A549 (cell line): Measurements from ENCODE around the gene SH3BP2. TPM values are rescaled to one million over a fixed set of nuclear protein-coding genes. Genes with fewer than 3 reads are reported as not detected.

Experiments
- ATAC-seq, 2 experiments: fragments of 200-7000 bp in 1 of 2; fragments of >200 bp in 1 of 2; cut with Nextera tagmentation in 1 of 2; cut with Tn5 transposase in 1 of 2; 3 replicates each; pipeline versions ENCODE4 v1.8.0 to v1.9.1; 2018 to 2020; ENCODE audit warnings: mild to moderate bottlenecking in 1 of 2, moderate library complexity in 1 of 2
- CTCF ChIA-PET: fragments of 300-600 bp; sonication (Branson Sonifier 250); formaldehyde crosslinking; extraction: SDS; loops from one replicate; lab custom pipeline; 2021; ENCODE audit warnings: antibody characterized with exemption, inconsistent platforms; lab: Yijun Ruan, JAX
- POLR2A ChIA-PET: fragments of 350-600 bp; formaldehyde crosslinking; extraction: SDS; loops from one replicate; lab custom pipeline; 2021; ENCODE audit warnings: antibody characterized with exemption, inconsistent platforms; lab: Yijun Ruan, JAX
- DNase-seq, 2 experiments: peaks; one replicate each; pipeline versions ENCODE4 v3.0.0 to v3.0.0-alpha.2; 2011 to 2016; ENCODE audit warnings: low read depth in 1 of 2, low spot score in 1 of 2
- FAIRE-seq: peaks from 2 replicates; lab custom pipeline; 2011; peaks lifted over from hg19 to GRCh38; lab: Jason Lieb, UNC
- H3K27ac ChIP-seq, 2 experiments: fragments of >200 bp; sonication (Bioruptor Twin); formaldehyde crosslinking; 3 replicates each; pipeline ENCODE4 v1.5.1; 2016 to 2017
- H3K4me1 ChIP-seq: fragments of >200 bp; sonication (Bioruptor Twin); formaldehyde crosslinking; 3 replicates; pipeline ENCODE4 v1.6.1; 2016
- H3K4me2 ChIP-seq: fragments of >200 bp; sonication (Bioruptor Twin); formaldehyde crosslinking; 3 replicates; pipeline ENCODE4 v1.6.1; 2016
- H3K4me3 ChIP-seq: fragments of >200 bp; sonication (Bioruptor Twin); formaldehyde crosslinking; 3 replicates; pipeline ENCODE4 v1.5.1; 2016
- H3K9me3 ChIP-seq: fragments of >200 bp; sonication (Bioruptor Twin); formaldehyde crosslinking; 3 replicates; pipeline ENCODE4 v1.6.1; 2016
- CEBPB ChIP-seq, 2 experiments: fragments of >200 bp in 1 of 2; sonication (Bioruptor Twin) in 1 of 2; formaldehyde crosslinking in 1 of 2; IDR thresholded peaks; 2 replicates each; pipeline ENCODE4 v1.6.1; 2012 to 2016
- EHF ChIP-seq: fragments of 250-450 bp; sonication (Bioruptor Pico); IDR thresholded peaks from 2 replicates; pipeline ENCODE4 v1.5.0; 2020; ENCODE audit warnings: mild to moderate bottlenecking
- FOXS1 ChIP-seq: fragments of 250-450 bp; sonication (Bioruptor Pico); IDR thresholded peaks from 2 replicates; pipeline ENCODE4 v1.5.0; 2020; ENCODE audit warnings: mild to moderate bottlenecking, moderate library complexity
- KDM1A ChIP-seq: fragments of 200-600 bp; sonication (generic); IDR thresholded peaks from 2 replicates; pipeline ENCODE4 v1.6.1; 2016; ENCODE audit warnings: low read depth, mild to moderate bottlenecking
- MAFK ChIP-seq: fragments of 450-650 bp; IDR thresholded peaks from 2 replicates; pipeline ENCODE4 v1.6.1; 2014; ENCODE audit not compliant: partially characterized antibody
- MAX ChIP-seq: IDR thresholded peaks from 2 replicates; pipeline ENCODE4 v1.6.1; 2012
- RARB ChIP-seq: fragments of 250-450 bp; sonication (Bioruptor Pico); IDR thresholded peaks from 2 replicates; pipeline ENCODE4 v1.8.0; 2021; ENCODE audit warnings: mild to moderate bottlenecking, moderate library complexity
- RCOR1 ChIP-seq: fragments of 150-350 bp; IDR thresholded peaks from 2 replicates; pipeline ENCODE4 v1.6.1; 2014; ENCODE audit warnings: antibody characterized with exemption, low read length, low read depth
- SREBF2 ChIP-seq: fragments of 450-650 bp; IDR thresholded peaks from 2 replicates; pipeline ENCODE4 v1.6.1; 2014; ENCODE audit warnings: mild to moderate bottlenecking, moderate library complexity
- TP53 ChIP-seq: fragments of 250-450 bp; sonication (Bioruptor Pico); IDR thresholded peaks from 2 replicates; pipeline ENCODE4 v1.5.0; 2021; ENCODE audit warnings: mild to moderate bottlenecking, moderate library complexity
- WGBS: methylation state at CpG from one replicate; pipeline ENCODE4 v1.1.6; 2017; ENCODE audit errors: missing lambda C conversion rate; 5-methylcytosine and 5-hydroxymethylcytosine counted together
- polyA plus RNA-seq, 4 experiments: library from polyadenylated mRNA; depleted of rRNA in 3 of 4; stranded (reverse); fragments of >200 nt; fragmentation: RNase III in 1 of 4; extraction: RNeasy Plus Mini Kit Qiagen cat#74134 plus additional on column Dnase treatment in 1 of 4; gene quantifications; 2 replicates in 3 of 4; 3 replicates in 1 of 4; pipeline ENCODE4 v1.2.3, GENCODE V29; 2011 to 2017
- TF ChIP-seq, protein P1 (sequence below): IDR thresholded peaks from 2 replicates; pipeline ENCODE4 v1.6.1; 2012; ENCODE audit warnings: low read depth, borderline replicate concordance

The SH3BP2 gene
- polyA plus RNA-seq, 2 of the 4 experiments (the other 2 are of a cell fraction): 4.4 to 6.0 TPM

GRCh38 chr4:2793586-2794485, 951 bp downstream of the SH3BP2 start:
- no peak for FAIRE-seq
- peak overlapping the region; percentile 86 to 88 for H3K27ac ChIP-seq
- CTCF ChIA-PET: interaction anchor here (1.8 kb wide), 1 partner anchor 32 kb away, joined by 6 read pairs; no protein-coding TSS in a partner anchor

GRCh38 chr4:2794486-2795299, 1.8 kb downstream of the SH3BP2 start:
- POLR2A ChIA-PET: no interaction called here
- TF ChIP-seq SREBF2 (no peak), MAFK (peak; percentile 90), FOXS1 (CRISPR knock-in tag) (no peak), KDM1A (no peak), RCOR1 (no peak), MAX (peak; percentile 58; the same call in 1 of the 2 replicates)

More at GRCh38 chr4:2793586-2794485, 951 bp downstream of the SH3BP2 start:
- no peaks in the 10 kb centered on the region for H3K9me3 ChIP-seq
- H3K4me1 ChIP-seq: peaks cover 50% of the 10 kb centered on the region
- ATAC-seq (peak; percentile 11 to 50; a peak in 5 of 6 replicates), DNase-seq (peak in 1 of 2 experiments; percentile 57)
- no peak for TF ChIP-seq EHF (CRISPR knock-in tag)
- peak; percentile 46; the same call in 1 of the 2 replicates for TF ChIP-seq KDM1A
- TF ChIP-seq CEBPB (IDR thresholded peaks at IDR 0.05): 0 out of 4 replicates have a peak, but pooled peaks of 1 of the 2 experiments have one; percentile 22
- TF ChIP-seq, protein P1, sequence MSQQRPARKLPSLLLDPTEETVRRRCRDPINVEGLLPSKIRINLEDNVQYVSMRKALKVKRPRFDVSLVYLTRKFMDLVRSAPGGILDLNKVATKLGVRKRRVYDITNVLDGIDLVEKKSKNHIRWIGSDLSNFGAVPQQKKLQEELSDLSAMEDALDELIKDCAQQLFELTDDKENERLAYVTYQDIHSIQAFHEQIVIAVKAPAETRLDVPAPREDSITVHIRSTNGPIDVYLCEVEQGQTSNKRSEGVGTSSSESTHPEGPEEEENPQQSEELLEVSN: 0 out of 2 replicates have a peak, but pooled peaks have one; percentile 26
- TF ChIP-seq MAX: peak; percentile 7; the same call in 1 of the 2 replicates
- H3K4me2 ChIP-seq: peak overlapping the region; percentile 100
- H3K4me3 ChIP-seq: peak overlapping the region; percentile 73
- WGBS: 29% methylated on average over 15 of the region's 34 CpGs
- POLR2A ChIA-PET: no interaction called here

DNA sequence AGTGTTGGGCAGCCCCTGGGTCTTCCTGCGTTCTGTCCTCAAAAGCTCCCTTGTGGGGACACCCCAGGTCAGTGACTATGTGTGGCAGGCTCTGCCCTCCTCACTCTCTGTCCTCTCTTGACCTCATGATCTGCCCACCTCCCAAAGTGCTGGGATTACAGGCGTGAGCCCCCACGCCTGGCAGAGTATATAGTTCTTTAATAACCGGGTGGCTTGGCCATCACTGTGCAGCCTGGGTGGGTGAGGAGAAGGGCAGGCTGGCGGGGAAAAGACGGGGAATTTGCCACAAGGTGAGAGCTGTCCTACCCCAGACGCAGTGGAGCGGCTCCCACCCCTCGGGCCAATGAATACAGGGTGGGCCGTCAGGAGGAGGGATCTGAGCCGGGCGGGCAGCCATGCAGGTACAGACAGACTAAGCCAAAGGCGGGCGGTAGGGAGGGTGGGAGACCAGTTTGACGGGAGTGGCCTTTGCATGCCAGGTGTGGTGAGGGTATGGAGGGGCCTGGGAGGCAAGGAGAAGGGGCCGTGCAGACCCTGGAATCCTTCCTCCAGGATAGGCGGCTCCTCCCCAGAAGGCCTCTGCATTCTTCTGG, 2.5 kb downstream of the SH3BP2 start:
- POLR2A ChIA-PET: no interaction called here
- FAIRE-seq: no peak
- TF ChIP-seq RARB (CRISPR knock-in tag) (no peak), TP53 (no peak)
- TF ChIP-seq, all 56 proteins: peak for 0
- WGBS: 91% methylated on average over 17 of the region's 17 CpGs
- DNase-seq (no peak), ATAC-seq (no peak)
- Histone ChIP-seq H3K27ac (peak overlapping the region; percentile 86 to 88), H3K4me1 (peaks cover 61% of the 10 kb centered on the region), H3K4me3 (no peak overlapping the region), H3K4me2 (peak overlapping the region; percentile 100), H3K9me3 (no peaks in the 10 kb centered on the region)
- CTCF ChIA-PET: interaction anchor here (1.0 to 1.8 kb wide), 2 partner anchors 32 to 34 kb away, joined by 5 to 6 read pairs; no protein-coding TSS in a partner anchor

More at GRCh38 chr4:2794486-2795299, 1.8 kb downstream of the SH3BP2 start:
- ATAC-seq (peak; percentile 2 to 27; a peak in 3 of 6 replicates), FAIRE-seq (no peak), DNase-seq (peak in 1 of 2 experiments; percentile 44)
- Histone ChIP-seq H3K27ac (peak overlapping the region; percentile 86 to 88), H3K9me3 (no peaks in the 10 kb centered on the region), H3K4me1 (peaks cover 54% of the 10 kb centered on the region), H3K4me2 (peak overlapping the region; percentile 100), H3K4me3 (no peak overlapping the region; the same call in 2 of the 3 replicates)
- WGBS: 18% methylated on average over 9 of the region's 11 CpGs
- CTCF ChIA-PET: interaction anchor here (1.0 to 1.8 kb wide), 2 partner anchors 31 to 33 kb away, joined by 5 to 6 read pairs; no protein-coding TSS in a partner anchor
